Choroid plexus epithelial cell (primary cell): ENCODE measurements around the gene CALR.
A peak's percentile ranks its signal among the peaks of the same experiment; 100 is the strongest.
"Not testable (repeated sequence)": the region's sequence is repeated elsewhere in the genome, so short reads cannot be mapped to it uniquely, and the experiment has no call there.

ENCODE experiments used
- DNase-seq: peaks from one replicate; pipeline ENCODE4 v3.0.0-alpha.2; 2010; ENCODE audit warnings: low read depth
- H3K4me3 ChIP-seq: 2 replicates; pipeline ENCODE4 v1.5.1; 2011; ENCODE audit warnings: low read depth, mild to moderate bottlenecking, control low read depth, low read length, moderate library complexity
- CTCF ChIP-seq: conservative IDR thresholded peaks from 2 replicates; pipeline ENCODE4 v1.5.1; 2011; ENCODE audit warnings: low read depth, mild to moderate bottlenecking, control low read depth, inconsistent platforms, low read length, moderate library complexity

CALR gene

DNA sequence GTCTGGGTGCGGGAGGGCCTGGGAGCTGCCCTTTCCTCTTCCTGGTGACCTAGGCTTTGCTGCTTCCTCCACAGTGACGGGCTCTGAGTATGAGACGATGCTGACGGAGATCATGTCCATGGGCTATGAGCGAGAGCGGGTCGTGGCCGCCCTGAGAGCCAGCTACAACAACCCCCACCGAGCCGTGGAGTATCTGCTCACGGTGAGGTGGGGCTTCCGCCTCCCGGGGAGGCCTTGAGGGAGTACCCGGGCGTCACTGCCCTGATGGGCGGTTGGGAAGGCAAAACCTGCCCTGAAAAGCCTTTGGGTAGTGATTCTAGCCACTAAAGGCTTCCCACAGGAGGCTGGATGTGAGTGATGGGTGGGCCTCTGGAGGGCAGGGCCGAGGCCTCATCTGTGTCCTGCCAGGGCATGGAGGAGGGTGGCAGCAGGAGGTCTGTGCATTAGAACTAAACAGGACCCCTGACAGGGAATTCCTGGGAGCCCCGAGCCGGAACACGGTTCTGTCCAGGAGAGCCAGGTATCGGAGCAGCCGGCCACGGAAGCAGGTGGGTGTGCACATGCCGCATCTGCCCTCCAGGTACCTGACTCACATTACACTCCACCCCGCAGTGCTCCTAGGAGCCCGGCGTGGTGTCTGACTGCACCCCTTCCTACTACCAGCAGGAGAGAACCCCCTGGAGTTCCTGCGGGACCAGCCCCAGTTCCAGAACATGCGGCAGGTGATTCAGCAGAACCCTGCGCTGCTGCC lies 10.4 kb downstream of the CALR start:
- TF ChIP-seq CTCF, result no peak
- H3K4me3 ChIP-seq, result no peak overlapping the region
- DNase-seq, result no peak

GRCh38 chr19:12949363-12950283 lies 11.2 kb downstream of the CALR start:
- no peak for DNase-seq
- no peak for TF ChIP-seq CTCF

DNA sequence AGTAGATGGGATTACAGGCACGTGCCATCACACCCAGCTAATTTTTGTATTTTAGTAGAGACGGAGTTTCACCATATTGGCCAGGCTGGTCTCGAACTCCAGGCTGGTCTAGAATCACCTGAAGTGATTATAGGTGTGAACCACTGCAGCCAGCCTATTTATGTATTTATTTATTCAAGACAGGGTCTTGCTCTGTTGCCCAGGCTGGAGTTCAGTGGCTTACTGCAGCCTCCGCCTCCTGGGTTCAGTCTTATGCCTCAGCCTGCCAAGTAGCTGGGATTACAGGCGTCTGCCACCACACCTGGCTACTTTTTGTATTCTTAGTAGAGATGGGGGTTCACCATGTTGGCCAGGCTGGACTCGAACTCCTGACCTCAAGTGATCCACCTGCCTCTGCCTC lies 13.6 kb downstream of the CALR start:
- DNase-seq, H3K4me3 ChIP-seq: not testable (repeated sequence)

More at GRCh38 chr19:12949363-12950283, 11.2 kb downstream of the CALR start:
- H3K4me3 ChIP-seq, result no peak overlapping the region

GRCh38 chr19:12952488-12953137 lies 14.2 kb downstream of the CALR start:
- no peak for TF ChIP-seq CTCF
- peak; percentile 71 for DNase-seq
- no peak overlapping the region for H3K4me3 ChIP-seq

DNA sequence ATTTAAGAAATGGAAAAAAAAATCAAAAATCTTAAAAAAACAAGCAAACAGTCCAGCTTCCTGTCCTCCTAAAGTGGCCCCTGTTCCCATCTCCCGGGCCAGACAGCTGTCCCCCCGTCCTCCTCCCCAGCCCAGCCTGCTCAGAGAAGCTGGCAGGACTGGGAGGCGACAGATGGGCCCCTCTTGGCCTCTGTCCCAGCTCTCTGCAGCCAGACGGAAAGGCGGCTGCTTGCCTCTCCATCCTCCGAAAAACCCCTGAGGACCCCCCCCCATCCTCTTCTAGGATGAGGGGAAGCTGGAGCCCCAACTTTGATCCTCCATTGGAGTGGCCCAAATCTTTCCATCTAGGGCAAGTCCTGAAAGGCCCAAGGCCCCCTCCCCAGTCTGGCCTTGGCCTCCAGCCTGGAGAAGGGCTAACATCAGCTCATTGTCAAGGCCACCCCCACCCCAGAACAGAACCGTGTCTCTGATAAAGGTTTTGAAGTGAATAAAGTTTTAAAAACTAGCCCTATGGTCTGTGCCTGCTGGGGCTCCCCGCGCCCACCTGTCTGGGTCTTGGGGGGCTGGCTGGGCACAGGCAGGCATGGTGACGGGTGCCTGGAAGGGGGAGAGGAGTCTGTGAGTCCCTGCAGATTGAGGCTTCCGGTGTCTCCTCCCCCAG lies 14.9 kb downstream of the CALR start:
- H3K4me3 ChIP-seq, result no peak overlapping the region
- no peak for DNase-seq
- TF ChIP-seq CTCF, result no peak

DNA sequence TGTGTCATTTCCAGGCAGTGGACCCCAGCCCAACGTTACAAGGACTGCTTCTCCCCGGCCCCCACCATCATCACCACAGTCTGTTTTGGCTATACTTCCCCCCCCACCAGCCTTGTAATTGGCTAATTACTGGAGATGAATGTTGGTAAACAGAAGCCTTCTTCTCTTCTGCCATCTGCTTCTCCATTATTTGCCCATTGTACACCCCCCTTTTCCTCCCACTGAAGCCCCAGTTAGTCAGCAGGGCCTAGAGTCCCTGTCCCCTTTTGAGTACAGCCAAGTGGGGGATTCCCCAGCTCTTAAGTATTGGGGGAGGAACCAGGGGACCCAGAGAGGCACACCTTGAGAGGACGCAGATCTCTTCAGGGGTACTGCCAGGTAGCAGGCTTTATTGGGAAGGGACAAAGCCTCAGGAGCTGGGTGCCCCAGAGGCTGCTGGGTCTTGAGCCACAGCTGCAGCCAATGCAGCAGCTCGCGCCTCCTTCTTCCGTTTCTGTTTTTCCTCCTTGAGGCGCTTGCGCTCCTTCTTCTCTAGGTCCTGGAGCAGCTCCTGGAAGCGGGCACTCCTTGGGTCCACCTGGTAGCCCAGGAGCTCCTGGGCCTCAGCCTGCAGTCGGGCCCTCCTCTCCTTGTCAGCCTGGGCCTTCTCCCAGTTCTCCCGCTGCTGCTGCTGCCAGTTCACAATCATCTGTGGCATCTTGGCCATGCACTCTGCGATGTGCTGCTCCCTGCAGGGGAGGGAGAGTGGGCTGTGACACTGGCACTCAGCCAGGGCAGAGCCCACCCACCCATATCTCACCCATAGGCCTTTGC lies 15.6 kb downstream of the CALR start:
- H3K4me3 ChIP-seq, result no peak overlapping the region
- no peak for DNase-seq

More for the DNA sequence above, 15.6 kb downstream of the CALR start:
- no peak for TF ChIP-seq CTCF
